ENCODE results near the gene KIF11. TPM values are rescaled to one million over a fixed set of nuclear protein-coding genes. Genes with fewer than 3 reads are reported as not detected.
A peak's percentile ranks its signal among the peaks of the same experiment; 100 is the strongest.

KIF11 gene
- total and polyA plus RNA-seq, 2 of the 13 experiments (the other 11 are each of a cell fraction or from before 2014, with no cell fraction given) = 8.7 to 38.4 TPM

DNA sequence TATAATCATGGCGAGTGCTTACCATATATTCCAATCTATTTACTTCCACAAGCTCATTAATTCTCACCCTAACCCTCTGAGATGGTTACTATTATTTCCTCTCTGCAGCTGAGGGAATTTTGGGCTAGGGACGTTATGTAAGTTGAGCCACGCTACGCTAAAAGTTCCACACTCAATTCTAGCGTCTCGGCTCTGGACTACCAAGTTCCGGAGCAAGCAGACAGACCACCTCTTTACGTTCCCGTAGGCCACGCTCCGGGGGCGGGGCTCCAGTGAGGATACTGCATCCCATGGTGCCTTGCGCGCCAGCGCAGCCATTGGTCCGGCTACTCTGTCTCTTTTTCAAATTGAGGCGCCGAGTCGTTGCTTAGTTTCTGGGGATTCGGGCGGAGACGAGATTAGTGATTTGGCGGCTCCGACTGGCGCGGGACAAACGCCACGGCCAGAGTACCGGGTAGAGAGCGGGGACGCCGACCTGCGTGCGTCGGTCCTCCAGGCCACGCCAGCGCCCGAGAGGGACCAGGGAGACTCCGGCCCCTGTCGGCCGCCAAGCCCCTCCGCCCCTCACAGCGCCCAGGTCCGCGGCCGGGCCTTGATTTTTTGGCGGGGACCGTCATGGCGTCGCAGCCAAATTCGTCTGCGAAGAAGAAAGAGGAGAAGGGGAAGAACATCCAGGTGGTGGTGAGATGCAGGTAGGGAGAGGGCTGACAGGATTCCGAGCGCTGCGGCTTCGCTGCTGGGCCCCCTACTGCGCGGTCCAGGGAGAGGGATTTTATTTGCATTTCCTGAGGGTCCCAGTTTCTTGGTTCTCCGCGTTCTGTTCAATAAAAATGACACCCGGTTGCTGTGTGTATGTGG lies at the start of gene KIF11 (continued):
- TF ChIP-seq, protein P1, sequence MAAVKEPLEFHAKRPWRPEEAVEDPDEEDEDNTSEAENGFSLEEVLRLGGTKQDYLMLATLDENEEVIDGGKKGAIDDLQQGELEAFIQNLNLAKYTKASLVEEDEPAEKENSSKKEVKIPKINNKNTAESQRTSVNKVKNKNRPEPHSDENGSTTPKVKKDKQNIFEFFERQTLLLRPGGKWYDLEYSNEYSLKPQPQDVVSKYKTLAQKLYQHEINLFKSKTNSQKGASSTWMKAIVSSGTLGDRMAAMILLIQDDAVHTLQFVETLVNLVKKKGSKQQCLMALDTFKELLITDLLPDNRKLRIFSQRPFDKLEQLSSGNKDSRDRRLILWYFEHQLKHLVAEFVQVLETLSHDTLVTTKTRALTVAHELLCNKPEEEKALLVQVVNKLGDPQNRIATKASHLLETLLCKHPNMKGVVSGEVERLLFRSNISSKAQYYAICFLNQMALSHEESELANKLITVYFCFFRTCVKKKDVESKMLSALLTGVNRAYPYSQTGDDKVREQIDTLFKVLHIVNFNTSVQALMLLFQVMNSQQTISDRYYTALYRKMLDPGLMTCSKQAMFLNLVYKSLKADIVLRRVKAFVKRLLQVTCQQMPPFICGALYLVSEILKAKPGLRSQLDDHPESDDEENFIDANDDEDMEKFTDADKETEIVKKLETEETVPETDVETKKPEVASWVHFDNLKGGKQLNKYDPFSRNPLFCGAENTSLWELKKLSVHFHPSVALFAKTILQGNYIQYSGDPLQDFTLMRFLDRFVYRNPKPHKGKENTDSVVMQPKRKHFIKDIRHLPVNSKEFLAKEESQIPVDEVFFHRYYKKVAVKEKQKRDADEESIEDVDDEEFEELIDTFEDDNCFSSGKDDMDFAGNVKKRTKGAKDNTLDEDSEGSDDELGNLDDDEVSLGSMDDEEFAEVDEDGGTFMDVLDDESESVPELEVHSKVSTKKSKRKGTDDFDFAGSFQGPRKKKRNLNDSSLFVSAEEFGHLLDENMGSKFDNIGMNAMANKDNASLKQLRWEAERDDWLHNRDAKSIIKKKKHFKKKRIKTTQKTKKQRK (IDR thresholded peaks at IDR 0.05; ENCODE audit: low read length) = no peak
- TF ChIP-seq ZFX (CRISPR knock-in tag; IDR thresholded peaks at IDR 0.05; ENCODE audit: low read depth) = peak; percentile 90
- no peak for TF ChIP-seq ZNF672 (CRISPR knock-in tag; IDR thresholded peaks at IDR 0.05)
- TF ChIP-seq DNMT3B (CRISPR knock-in tag; conservative IDR thresholded peaks at IDR 0.05) = no peak; the same call in 1 of the 2 replicates
- no peak for TF ChIP-seq SAFB2 (CRISPR knock-in tag; IDR thresholded peaks at IDR 0.05; ENCODE audit: borderline replicate concordance, low read depth)
- TF ChIP-seq ZSCAN22 (CRISPR knock-in tag; IDR thresholded peaks at IDR 0.05) = 0 out of 2 replicates have a peak, but pooled peaks have one; percentile 69
- no peak for TF ChIP-seq NR3C1 (CRISPR knock-in tag; IDR thresholded peaks at IDR 0.05)
- TF ChIP-seq FLYWCH1 (CRISPR knock-in tag; IDR thresholded peaks at IDR 0.05) = no peak
- TF ChIP-seq DNMT1 (CRISPR knock-in tag; IDR thresholded peaks at IDR 0.05) = peak; percentile 46; the same call in 1 of the 2 replicates
- TF ChIP-seq PHF21A (CRISPR knock-in tag; IDR thresholded peaks at IDR 0.05) = peak; percentile 13; the same call in 1 of the 2 replicates
- no peak for TF ChIP-seq PRPF4 (IDR thresholded peaks at IDR 0.05; ENCODE audit: low read depth, low read length, poor library complexity, severe bottlenecking)
- TF ChIP-seq CBX2 (IDR thresholded peaks at IDR 0.05; ENCODE audit: low read depth, low read length) = no peak
- TF ChIP-seq CBX2 (CRISPR knock-in tag; IDR thresholded peaks at IDR 0.05; ENCODE audit: low read depth) = no peak
- TF ChIP-seq HOXD1 (CRISPR knock-in tag; IDR thresholded peaks at IDR 0.05) = peak; percentile 68; the same call in 1 of the 2 replicates
- no peak for TF ChIP-seq PCBP2 (optimal IDR thresholded peaks at IDR 0.05; ENCODE audit: low read depth, low read length, poor library complexity, severe bottlenecking)
- TF ChIP-seq, protein P2, sequence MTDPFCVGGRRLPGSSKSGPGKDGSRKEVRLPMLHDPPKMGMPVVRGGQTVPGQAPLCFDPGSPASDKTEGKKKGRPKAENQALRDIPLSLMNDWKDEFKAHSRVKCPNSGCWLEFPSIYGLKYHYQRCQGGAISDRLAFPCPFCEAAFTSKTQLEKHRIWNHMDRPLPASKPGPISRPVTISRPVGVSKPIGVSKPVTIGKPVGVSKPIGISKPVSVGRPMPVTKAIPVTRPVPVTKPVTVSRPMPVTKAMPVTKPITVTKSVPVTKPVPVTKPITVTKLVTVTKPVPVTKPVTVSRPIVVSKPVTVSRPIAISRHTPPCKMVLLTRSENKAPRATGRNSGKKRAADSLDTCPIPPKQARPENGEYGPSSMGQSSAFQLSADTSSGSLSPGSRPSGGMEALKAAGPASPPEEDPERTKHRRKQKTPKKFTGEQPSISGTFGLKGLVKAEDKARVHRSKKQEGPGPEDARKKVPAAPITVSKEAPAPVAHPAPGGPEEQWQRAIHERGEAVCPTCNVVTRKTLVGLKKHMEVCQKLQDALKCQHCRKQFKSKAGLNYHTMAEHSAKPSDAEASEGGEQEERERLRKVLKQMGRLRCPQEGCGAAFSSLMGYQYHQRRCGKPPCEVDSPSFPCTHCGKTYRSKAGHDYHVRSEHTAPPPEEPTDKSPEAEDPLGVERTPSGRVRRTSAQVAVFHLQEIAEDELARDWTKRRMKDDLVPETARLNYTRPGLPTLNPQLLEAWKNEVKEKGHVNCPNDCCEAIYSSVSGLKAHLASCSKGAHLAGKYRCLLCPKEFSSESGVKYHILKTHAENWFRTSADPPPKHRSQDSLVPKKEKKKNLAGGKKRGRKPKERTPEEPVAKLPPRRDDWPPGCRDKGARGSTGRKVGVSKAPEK (CRISPR knock-in tag; IDR thresholded peaks at IDR 0.05; ENCODE audit: borderline replicate concordance) = no peak
- TF ChIP-seq FOXA1 (IDR thresholded peaks at IDR 0.05) = no peak
- TF ChIP-seq FOXA1 (CRISPR knock-in tag; IDR thresholded peaks at IDR 0.05) = no peak
- peak; percentile 85 for TF ChIP-seq ZNF501 (CRISPR knock-in tag; IDR thresholded peaks at IDR 0.05)
- TF ChIP-seq XRCC5 (optimal IDR thresholded peaks at IDR 0.05; ENCODE audit: low read length) = peak; percentile 56
- TF ChIP-seq ZNF572 (CRISPR knock-in tag; IDR thresholded peaks at IDR 0.05) = no peak
- no peak for TF ChIP-seq NBN (conservative IDR thresholded peaks at IDR 0.05)
- TF ChIP-seq, protein P3, sequence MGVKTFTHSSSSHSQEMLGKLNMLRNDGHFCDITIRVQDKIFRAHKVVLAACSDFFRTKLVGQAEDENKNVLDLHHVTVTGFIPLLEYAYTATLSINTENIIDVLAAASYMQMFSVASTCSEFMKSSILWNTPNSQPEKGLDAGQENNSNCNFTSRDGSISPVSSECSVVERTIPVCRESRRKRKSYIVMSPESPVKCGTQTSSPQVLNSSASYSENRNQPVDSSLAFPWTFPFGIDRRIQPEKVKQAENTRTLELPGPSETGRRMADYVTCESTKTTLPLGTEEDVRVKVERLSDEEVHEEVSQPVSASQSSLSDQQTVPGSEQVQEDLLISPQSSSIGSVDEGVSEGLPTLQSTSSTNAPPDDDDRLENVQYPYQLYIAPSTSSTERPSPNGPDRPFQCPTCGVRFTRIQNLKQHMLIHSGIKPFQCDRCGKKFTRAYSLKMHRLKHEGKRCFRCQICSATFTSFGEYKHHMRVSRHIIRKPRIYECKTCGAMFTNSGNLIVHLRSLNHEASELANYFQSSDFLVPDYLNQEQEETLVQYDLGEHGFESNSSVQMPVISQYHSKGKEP (CRISPR knock-in tag; IDR thresholded peaks at IDR 0.05) = no peak
- TF ChIP-seq ZNF337 (CRISPR knock-in tag; IDR thresholded peaks at IDR 0.05; ENCODE audit: borderline replicate concordance, low read depth) = no peak

Data from HepG2 (cell line).